AG04449 (cell line): Measurements from ENCODE around the gene SND1.

Experiments
- CTCF ChIA-PET: fragments of 350-600 bp; formaldehyde crosslinking; extraction: SDS; loops from one replicate; lab custom pipeline; 2021; ENCODE audit warnings: antibody characterized with exemption; lab: Yijun Ruan, JAX
- POLR2A ChIA-PET: fragments of 400-600, 350-600 bp; formaldehyde crosslinking; extraction: SDS; loops from one replicate; lab custom pipeline; 2020; ENCODE audit warnings: antibody characterized with exemption, inconsistent platforms; lab: Yijun Ruan, JAX
- DNase-seq: peaks from one replicate; pipeline ENCODE4 v3.0.0-alpha.2; 2010; ENCODE audit warnings: low read depth, low spot score
- H3K4me3 ChIP-seq: 2 replicates; pipeline ENCODE4 v1.5.1; 2011; ENCODE audit warnings: low read depth, mild to moderate bottlenecking, control low read depth, low read length
- CTCF ChIP-seq: IDR thresholded peaks from one replicate; pipeline ENCODE4 v1.5.1; 2011; ENCODE audit warnings: mild to moderate bottlenecking, moderate library complexity, low read length, control low read depth, inconsistent platforms; ENCODE audit not compliant: insufficient read depth; ENCODE audit errors: missing control alignments

Gene SND1

DNA sequence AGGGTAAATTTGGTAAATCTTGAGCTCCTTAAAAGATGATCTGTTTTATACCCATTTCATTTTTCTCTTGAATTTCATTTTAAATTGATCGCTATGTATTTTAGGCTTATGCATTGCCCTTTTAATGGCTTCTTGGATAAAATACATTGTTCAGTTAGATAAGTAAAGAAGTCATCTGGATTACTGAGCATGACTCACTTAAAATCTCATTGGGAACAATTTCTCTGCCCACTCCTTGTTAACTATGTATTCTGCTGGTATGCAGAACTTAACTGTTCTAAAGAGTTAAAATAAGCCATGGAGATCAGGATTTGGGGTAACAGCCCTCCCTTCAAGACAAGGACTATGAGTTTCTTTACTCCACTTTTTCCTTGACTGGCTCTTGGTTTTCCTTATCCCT lies 134.2 kb downstream of the SND1 start:
- no peak for DNase-seq
- ChIA-PET POLR2A (no interaction called here), CTCF (interaction anchor here (0.9 kb wide), 1 partner anchor 152 kb away, joined by 3 read pairs; no protein-coding TSS in a partner anchor)
- no peak overlapping the region for H3K4me3 ChIP-seq
- no peak for TF ChIP-seq CTCF

- TF ChIP-seq CTCF: no peak
- ChIA-PET POLR2A (no interaction called here), CTCF (interaction anchor here (1.1 to 1.6 kb wide), 3 partner anchors 9 to 421 kb away, joined by 4 to 5 read pairs (median 5); no protein-coding TSS in a partner anchor)
- H3K4me3 ChIP-seq: no peak overlapping the region
- DNase-seq: no peak
These were observed 137.0 kb downstream of the SND1 start for GRCh38 chr7:127789031-127789430.

GRCh38 chr7:127791446-127792189 lies 139.6 kb downstream of the SND1 start:
- POLR2A ChIA-PET: no interaction called here

DNA sequence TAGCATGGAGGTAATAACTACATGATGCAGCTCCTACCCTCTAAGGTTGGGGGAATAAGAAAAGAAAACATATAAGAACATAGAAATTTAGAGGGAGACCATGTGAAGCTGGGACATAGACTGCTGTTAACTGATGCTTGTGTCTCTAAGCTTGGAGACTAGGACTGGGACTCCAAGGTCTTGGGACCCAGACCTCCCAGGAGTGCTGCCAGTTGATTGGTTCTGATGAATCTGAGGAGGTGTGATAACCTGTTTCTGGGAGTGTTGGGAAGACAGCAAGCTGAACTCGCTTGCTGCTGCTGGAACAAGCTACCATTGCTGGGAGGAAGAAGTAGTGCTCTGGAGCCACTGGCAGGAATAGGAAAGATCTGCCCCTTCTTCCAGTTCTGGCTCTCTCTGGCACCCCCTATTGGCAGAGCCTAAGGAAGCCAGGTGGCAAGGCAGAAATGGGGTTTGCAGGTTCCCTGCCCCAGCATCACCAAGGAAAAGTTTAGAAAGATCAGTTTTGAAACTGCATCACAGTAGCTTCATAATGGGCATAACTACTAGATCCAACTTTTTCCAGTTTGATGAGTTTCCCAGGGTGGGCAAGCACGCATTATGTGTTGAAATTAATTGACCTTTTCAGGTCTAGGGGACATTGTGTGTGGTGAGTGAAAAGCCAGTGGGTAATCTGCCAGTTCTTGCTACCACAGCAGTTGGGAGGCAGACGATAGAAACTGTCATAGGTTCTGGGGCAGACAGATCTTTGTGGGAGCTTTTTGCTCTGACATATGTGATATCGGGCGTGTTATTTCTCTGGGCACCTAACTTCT lies 140.7 kb downstream of the SND1 start:
- peak; percentile 37 for TF ChIP-seq CTCF
- POLR2A ChIA-PET: no interaction called here
- CTCF ChIA-PET: interaction anchor here (0.9 to 3.1 kb wide), 17 partner anchors 9 to 416 kb away, joined by 3 to 13 read pairs (median 4); no protein-coding TSS in a partner anchor
- no peak for DNase-seq
- H3K4me3 ChIP-seq: no peak overlapping the region

More at GRCh38 chr7:127791446-127792189, 139.6 kb downstream of the SND1 start:
- H3K4me3 ChIP-seq: no peak overlapping the region
- no peak for TF ChIP-seq CTCF
- CTCF ChIA-PET: interaction anchor here (0.9 to 3.1 kb wide), 11 partner anchors 9 to 282 kb away, joined by 3 to 13 read pairs (median 4); no protein-coding TSS in a partner anchor
- no peak for DNase-seq

DNA sequence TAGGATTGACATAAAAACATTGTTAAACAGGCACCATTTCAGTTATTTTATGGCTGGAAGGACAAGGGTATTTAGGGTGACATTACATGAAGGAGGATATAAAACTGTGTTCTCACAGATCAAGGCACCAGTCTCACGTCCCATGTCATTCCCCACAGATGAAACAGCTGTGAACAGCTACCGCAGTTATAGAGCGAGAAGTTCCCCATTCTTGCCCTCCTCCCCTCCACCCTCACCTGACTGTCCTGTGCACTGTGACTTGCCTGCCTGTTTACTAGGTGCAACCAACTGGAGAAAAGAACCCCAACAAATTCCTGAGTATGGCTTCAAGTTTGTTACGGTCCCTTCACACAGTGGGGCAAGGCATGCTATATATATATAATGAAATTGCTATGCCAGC lies 141.6 kb downstream of the SND1 start:
- POLR2A ChIA-PET: no interaction called here
- no peak overlapping the region for H3K4me3 ChIP-seq
- CTCF ChIA-PET: interaction anchor here (1.2 to 3.1 kb wide), 6 partner anchors 9 to 70 kb away, joined by 4 to 13 read pairs (median 8); no protein-coding TSS in a partner anchor
- TF ChIP-seq CTCF: no peak
- no peak for DNase-seq
